HG02759 (cell line): ENCODE data around the gene CEP19.
"Not testable (repeated sequence)": the region's sequence is repeated elsewhere in the genome, so short reads cannot be mapped to it uniquely, and the experiment has no call there.

Source experiments
- ATAC-seq: cut with Tn5 transposase; IDR thresholded peaks from one replicate; pipeline ENCODE4 v1.9.1; 2021; ENCODE audit warnings: mild to moderate bottlenecking, moderate library complexity; ENCODE audit not compliant: unreplicated experiment

CEP19 gene

GRCh38 chr3:196711838-196712513 is at the start of gene CEP19, which contains the start of gene PIGX:
CEP19 (minus strand) TSS chr3:196712250; CDS start chr3:196708657, 3,593 bp downstream.
PIGX (plus strand) TSS chr3:196712377.
- ATAC-seq = peak; percentile 80

- no peak for ATAC-seq
Observed at GRCh38 chr3:196757876-196758739, 46.1 kb upstream of the CEP19 start.

- no peak for ATAC-seq
Observed at GRCh38 chr3:196756732-196757131, 44.7 kb upstream of the CEP19 start.

- ATAC-seq = no peak
Observed at GRCh38 chr3:196754091-196754981, 42.3 kb upstream of the CEP19 start.

- ATAC-seq = no peak
Observed at GRCh38 chr3:196753201-196753600, 41.2 kb upstream of the CEP19 start.

- ATAC-seq = no peak
Observed at GRCh38 chr3:196749125-196749524, 37.1 kb upstream of the CEP19 start.

- not testable (repeated sequence) for ATAC-seq
Observed at GRCh38 chr3:196743569-196743968, 31.5 kb upstream of the CEP19 start.

- no peak for ATAC-seq
Observed at GRCh38 chr3:196741249-196741889, 29.3 kb upstream of the CEP19 start.

- ATAC-seq = peak; percentile 2
Observed at GRCh38 chr3:196740481-196741248, 28.6 kb upstream of the CEP19 start.

GRCh38 chr3:196739671-196740480 is 27.8 kb upstream of the CEP19 start, which contains the start of gene PAK2:
PAK2 (plus strand) TSS chr3:196739857; CDS start chr3:196782647, 42,790 bp downstream.
- peak; percentile 92 for ATAC-seq

- ATAC-seq = no peak
Observed at GRCh38 chr3:196737655-196738054, 25.6 kb upstream of the CEP19 start.

GRCh38 chr3:196736670-196737374 is 24.8 kb upstream of the CEP19 start:
- no peak for ATAC-seq

GRCh38 chr3:196735751-196736150 is 23.7 kb upstream of the CEP19 start:
- ATAC-seq = no peak

- ATAC-seq = no peak
Observed at GRCh38 chr3:196726788-196727675, 15.0 kb upstream of the CEP19 start.

GRCh38 chr3:196721097-196721496 is 9.0 kb upstream of the CEP19 start:
- no peak for ATAC-seq

- ATAC-seq = peak; percentile 51
Observed at GRCh38 chr3:196717162-196717561, 5.1 kb upstream of the CEP19 start.
